HepG2 (cell line): ENCODE data around the gene DLEC1. TPM values are rescaled to one million over a fixed set of nuclear protein-coding genes. Genes with fewer than 3 reads are reported as not detected.

Source experiments
- ARNT ChIP-seq: fragments of 450-650 bp; IDR thresholded peaks from 2 replicates; pipeline ENCODE4 v1.6.1; 2017
- KAT8 ChIP-seq: IDR thresholded peaks from 2 replicates; pipeline ENCODE4 v1.6.1; 2016; ENCODE audit warnings: missing genetic modification reagents, missing compliant biosample characterization
- KDM5A ChIP-seq: fragments of 200-600 bp; sonication (generic); IDR thresholded peaks from 2 replicates; pipeline ENCODE4 v1.7.0; 2018; ENCODE audit warnings: antibody characterized with exemption, mild to moderate bottlenecking, low read length, borderline replicate concordance
- NFRKB ChIP-seq: fragments of 450-650 bp; IDR thresholded peaks from 2 replicates; pipeline ENCODE4 v1.6.1; 2017
- NR3C1 ChIP-seq: sonication (generic); formaldehyde crosslinking; IDR thresholded peaks from 2 replicates; pipeline ENCODE4 v1.4.0; 2020; ENCODE audit warnings: missing genetic modification reagents
- PHF21A ChIP-seq: sonication (generic); formaldehyde crosslinking; IDR thresholded peaks from 2 replicates; pipeline ENCODE4 v1.5.0; 2020; ENCODE audit warnings: mild to moderate bottlenecking, missing genetic modification reagents
- SNAPC2 ChIP-seq: sonication (generic); formaldehyde crosslinking; IDR thresholded peaks from 2 replicates; pipeline ENCODE4 v1.8.1; 2022; ENCODE audit warnings: mild to moderate bottlenecking, missing genetic modification reagents
- SOX5 ChIP-seq: IDR thresholded peaks from 2 replicates; pipeline ENCODE4 v1.6.1; 2016; ENCODE audit warnings: borderline replicate concordance
- ZNF10 ChIP-seq: sonication (generic); formaldehyde crosslinking; IDR thresholded peaks from 2 replicates; pipeline ENCODE4 v1.4.0; 2020; ENCODE audit warnings: mild to moderate bottlenecking, low read depth, missing genetic modification reagents, borderline replicate concordance
- ZNF34 ChIP-seq: sonication (generic); formaldehyde crosslinking; IDR thresholded peaks from 2 replicates; pipeline ENCODE4 v1.4.0; 2020; ENCODE audit warnings: mild to moderate bottlenecking, missing genetic modification reagents, borderline replicate concordance
- ZNF362 ChIP-seq: sonication (generic); formaldehyde crosslinking; IDR thresholded peaks from 2 replicates; pipeline ENCODE4 v1.4.0; 2020; ENCODE audit warnings: missing genetic modification reagents, mild to moderate bottlenecking, borderline replicate concordance
- ZNF407 ChIP-seq: sonication (generic); formaldehyde crosslinking; IDR thresholded peaks from one replicate; pipeline ENCODE4 v1.5.1; 2020; ENCODE audit warnings: mild to moderate bottlenecking, missing genetic modification reagents; ENCODE audit errors: not compliant biosample characterization
- ZNF550 ChIP-seq: sonication (generic); formaldehyde crosslinking; IDR thresholded peaks from 2 replicates; pipeline ENCODE4 v1.4.0; 2020; ENCODE audit warnings: mild to moderate bottlenecking, missing genetic modification reagents, borderline replicate concordance
- ZNF768 ChIP-seq: sonication (generic); formaldehyde crosslinking; IDR thresholded peaks from 2 replicates; pipeline ENCODE4 v1.4.0; 2020; ENCODE audit warnings: missing genetic modification reagents
- polyA plus RNA-seq, 8 experiments: library from polyadenylated mRNA; depleted of rRNA in 3 of 8; stranded (reverse) in 7 of 8; unstranded in 1 of 8; fragments of >200 nt; fragmentation: Illumina TruSeq in 4 of 8; extraction: Trizol in 4 of 8; gene quantifications; 2 replicates each; pipeline versions ENCODE4 v1.2.1 to v1.2.3, GENCODE V29; 2011 to 2016; ENCODE audit warnings: low read depth in 4 of 8, missing spikeins in 1 of 8, mixed read lengths in 1 of 8; ENCODE audit not compliant: insufficient read depth in 1 of 8
- total RNA-seq, 5 experiments: library from RNA; depleted of rRNA; stranded (reverse); fragments of >200 nt; fragmentation: Illumina TruSeq; extraction: Trizol; gene quantifications; 2 replicates each; pipeline ENCODE4 v1.2.3, GENCODE V29; 2016; ENCODE audit warnings: low read depth in 1 of 5
- TF ChIP-seq, protein P1 (sequence below): sonication (generic); formaldehyde crosslinking; IDR thresholded peaks from 2 replicates; pipeline ENCODE4; 2020; ENCODE audit warnings: missing genetic modification reagents, mild to moderate bottlenecking, borderline replicate concordance

The DLEC1 gene
- total and polyA plus RNA-seq, 2 of the 13 experiments (the other 11 are each of a cell fraction or from before 2014, with no cell fraction given), result 0.09 TPM; not detected in 1

GRCh38 chr3:38136777-38137614 is 98.0 kb downstream of the DLEC1 start, which contains the start of gene ACAA1 (continued):
- TF ChIP-seq ZNF407 (CRISPR knock-in tag) (no peak), ZNF768 (CRISPR knock-in tag) (peak; percentile 29; the same call in 1 of the 2 replicates), NFRKB (no peak), ARNT (no peak), ZNF550 (no peak), NR3C1 (CRISPR knock-in tag) (no peak), KAT8 (CRISPR knock-in tag) (peak; percentile 72; the same call in 1 of the 2 replicates), ZNF362 (CRISPR knock-in tag) (no peak), KDM5A (no peak; the same call in 1 of the 2 replicates), SOX5 (CRISPR knock-in tag) (no peak; the same call in 1 of the 2 replicates), ZNF10 (CRISPR knock-in tag) (no peak), ZNF34 (CRISPR knock-in tag) (no peak), SNAPC2 (CRISPR knock-in tag) (no peak), PHF21A (CRISPR knock-in tag) (0 out of 2 replicates have a peak, but pooled peaks have one; percentile 19)
- TF ChIP-seq, protein P1, sequence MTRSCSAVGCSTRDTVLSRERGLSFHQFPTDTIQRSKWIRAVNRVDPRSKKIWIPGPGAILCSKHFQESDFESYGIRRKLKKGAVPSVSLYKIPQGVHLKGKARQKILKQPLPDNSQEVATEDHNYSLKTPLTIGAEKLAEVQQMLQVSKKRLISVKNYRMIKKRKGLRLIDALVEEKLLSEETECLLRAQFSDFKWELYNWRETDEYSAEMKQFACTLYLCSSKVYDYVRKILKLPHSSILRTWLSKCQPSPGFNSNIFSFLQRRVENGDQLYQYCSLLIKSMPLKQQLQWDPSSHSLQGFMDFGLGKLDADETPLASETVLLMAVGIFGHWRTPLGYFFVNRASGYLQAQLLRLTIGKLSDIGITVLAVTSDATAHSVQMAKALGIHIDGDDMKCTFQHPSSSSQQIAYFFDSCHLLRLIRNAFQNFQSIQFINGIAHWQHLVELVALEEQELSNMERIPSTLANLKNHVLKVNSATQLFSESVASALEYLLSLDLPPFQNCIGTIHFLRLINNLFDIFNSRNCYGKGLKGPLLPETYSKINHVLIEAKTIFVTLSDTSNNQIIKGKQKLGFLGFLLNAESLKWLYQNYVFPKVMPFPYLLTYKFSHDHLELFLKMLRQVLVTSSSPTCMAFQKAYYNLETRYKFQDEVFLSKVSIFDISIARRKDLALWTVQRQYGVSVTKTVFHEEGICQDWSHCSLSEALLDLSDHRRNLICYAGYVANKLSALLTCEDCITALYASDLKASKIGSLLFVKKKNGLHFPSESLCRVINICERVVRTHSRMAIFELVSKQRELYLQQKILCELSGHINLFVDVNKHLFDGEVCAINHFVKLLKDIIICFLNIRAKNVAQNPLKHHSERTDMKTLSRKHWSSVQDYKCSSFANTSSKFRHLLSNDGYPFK (CRISPR knock-in tag), result 0 out of 2 replicates have a peak, but pooled peaks have one; percentile 58
